NCI-H345 treated with DMSO at 0.1 percent for 48 hours (cell line): Measurements from ENCODE around the gene LRRC30.
"Not testable (repeated sequence)": the region's sequence is repeated elsewhere in the genome, so short reads cannot be mapped to it uniquely, and the experiment has no call there.

Source experiments
- DNase-seq: peaks from one replicate; lab custom pipeline; 2025; ENCODE audit not compliant: unreplicated experiment; lab: John Stamatoyannopoulos, UW

Gene LRRC30

DNA sequence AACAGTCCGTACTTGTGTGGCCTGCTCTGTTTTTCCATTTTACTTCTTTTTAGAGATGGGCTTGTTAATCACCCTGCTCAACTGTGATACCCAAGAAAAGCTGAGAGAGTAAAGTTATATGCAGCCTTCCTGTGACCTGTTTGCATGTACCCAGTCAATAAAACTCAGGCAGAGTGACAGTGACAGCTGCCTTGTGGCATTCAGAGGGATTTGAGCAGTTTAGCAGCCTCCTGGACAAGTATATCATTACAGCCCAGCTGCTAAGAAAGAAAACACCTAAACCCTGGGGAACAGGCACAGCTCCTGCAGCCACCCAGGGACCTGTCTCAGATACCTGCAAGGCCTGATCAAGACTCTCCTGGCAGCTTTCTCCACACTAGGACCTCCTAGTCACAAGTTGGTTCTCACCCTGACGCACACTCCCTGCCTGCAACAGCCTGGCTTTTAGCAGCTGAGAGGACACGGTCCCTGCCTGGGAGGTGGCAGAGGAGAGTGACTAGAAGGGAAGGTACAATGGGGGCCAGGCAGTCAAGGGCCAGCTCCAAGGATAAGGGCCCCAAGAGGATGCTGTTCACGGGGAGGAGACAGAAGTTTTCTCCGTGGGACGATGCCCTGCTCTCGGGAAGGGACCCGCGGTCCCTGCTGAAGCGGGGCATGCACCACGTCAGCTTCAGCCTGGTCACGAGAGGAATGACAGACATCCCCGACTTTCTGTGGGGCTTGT, at the start of gene LRRC30:
Gene LRRC30 (plus strand): TSS at position 464 of the 724 bp plus-strand sequence. CDS start 50 bp downstream, at position 514.
- DNase-seq = no peak

DNA sequence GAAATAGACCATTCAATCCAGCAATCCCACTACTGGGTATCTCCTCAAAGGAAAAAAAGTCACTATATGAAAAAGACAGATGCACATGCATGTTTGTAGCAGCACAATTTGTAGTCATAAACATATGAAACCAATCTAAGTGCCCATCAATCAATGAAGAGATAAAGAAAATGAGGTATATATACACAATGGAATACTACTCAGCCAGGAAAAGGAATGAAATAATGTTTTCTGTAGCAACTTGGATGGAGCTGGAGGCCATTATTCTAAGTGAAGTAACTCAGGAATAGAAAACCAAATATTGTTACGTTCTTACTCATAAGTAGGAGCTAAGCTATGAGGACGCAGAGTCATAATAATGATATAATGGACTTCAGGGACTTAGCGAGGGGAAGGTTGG, 45.2 kb upstream of the LRRC30 start:
- DNase-seq = no peak

- no peak for DNase-seq
Observed at GRCh38 chr18:7190547-7191156, 40.2 kb upstream of the LRRC30 start.

- DNase-seq = no peak
Observed at GRCh38 chr18:7191736-7192135, 39.2 kb upstream of the LRRC30 start.

- DNase-seq = no peak
Observed at GRCh38 chr18:7195266-7195665, 35.6 kb upstream of the LRRC30 start.

DNA sequence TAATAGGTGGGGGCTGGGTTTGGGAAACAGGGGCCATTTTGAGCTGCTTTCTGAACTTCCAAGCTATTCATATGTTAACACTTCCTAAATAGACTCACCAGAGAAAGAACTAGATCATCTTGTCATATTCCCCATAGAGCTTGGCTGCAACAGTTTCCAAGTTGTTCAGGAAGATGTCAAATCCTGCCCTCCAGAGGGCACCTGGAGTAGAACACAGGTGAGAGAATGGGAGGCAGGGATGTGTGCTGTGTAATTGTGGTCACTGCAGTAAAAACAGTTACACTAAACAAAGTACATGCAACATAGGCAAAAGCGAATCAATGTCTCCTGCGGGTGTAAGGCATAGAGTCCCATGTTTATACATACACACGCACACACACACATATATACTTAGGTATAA, 34.5 kb upstream of the LRRC30 start:
- DNase-seq = no peak

DNA sequence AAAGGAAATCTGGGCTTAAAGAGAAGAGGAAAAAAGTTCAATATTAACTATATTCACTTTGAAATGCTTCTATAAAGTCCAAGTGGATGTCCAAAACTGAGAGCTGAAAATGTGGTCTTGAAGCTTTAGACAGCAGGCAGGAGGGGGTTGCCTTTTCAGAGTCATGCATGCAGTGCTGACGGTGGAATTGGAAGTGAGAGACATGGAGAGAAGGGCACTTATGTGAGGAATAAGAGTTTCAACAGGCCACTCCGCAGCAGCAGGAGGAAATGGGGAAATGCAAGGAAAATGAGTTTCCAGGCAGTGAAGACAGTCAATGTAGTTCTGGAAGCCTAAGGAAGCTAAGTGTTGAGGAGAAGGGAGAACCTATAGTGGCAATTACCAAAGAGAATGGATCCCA, 33.0 kb upstream of the LRRC30 start:
- no peak for DNase-seq

DNA sequence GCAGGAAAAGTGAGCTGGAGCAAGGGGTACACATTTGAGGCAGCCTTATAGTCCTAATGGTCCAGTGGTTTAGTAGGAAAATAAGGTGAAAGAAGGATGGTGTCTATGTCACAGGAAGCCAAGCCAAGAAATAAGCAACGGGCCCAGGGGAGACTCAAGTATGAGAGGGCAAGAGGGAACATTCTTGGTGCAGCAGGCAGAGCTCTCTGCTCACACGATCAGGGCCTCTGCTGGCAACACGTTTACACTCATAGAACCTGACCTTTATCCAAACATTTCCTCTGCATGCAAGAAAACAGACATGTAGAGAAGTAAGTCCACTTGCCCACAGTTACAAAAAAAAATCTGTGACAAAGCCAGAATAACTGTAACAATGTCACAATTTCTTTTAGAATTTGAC, 32.6 kb upstream of the LRRC30 start:
- DNase-seq = no peak

DNA sequence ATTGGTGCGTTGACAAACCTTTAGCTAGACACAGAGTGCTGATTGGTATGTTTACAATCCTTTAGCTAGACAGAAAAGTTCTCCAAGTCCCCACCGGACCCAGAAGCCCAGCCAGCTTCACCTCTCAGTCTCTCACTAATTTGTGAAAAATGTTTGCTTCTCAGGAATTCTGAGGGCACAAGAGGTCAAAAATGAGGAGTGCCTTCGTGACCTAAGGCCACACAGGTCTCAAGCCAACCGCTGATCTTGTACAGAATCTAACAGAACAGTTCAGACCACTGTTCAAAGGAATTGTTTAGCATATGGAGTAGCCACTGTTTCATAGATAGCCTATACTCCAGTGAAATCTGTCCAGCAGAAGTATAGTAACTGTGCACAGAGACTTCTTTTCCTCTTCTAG, 29.8 kb upstream of the LRRC30 start:
- DNase-seq = no peak

DNA sequence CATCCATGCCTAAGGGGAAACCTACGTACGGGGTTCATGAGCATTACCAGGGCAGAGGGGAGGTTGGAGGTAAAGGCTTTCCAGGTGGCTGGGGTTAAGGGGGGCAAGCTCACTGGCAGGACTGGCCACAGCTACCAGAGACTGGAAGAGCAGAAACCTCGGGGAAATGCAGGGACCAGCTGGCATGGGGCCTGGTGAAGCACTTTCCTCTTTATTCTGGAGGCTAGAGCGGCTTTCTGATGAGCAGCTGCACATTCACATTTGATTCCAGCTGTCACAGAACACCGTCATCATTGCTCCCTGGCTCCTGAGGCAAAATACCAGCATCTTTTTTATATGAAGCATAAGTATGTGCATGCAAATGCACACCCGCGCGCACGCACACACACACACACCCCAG, 28.7 kb upstream of the LRRC30 start:
- no peak for DNase-seq

DNA sequence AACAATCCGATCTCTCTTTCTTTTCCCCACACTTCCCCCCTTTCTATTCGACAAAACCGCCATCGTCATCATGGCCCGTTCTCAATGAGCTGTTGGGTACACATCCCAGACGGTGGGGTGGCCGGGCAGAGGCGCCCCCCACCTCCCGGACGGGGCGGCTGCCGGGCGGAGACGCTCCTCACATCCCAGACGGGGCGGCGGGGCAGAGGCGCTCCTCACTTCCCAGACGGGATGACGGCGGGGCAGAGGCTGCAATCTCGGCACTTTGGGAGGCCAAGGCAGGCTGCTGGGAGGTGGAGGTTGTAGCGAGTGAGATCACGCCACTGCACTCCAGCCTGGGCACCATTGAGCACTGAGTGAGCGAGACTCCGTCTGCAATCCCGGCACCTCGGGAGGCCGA, 27.3 kb upstream of the LRRC30 start:
- DNase-seq = not testable (repeated sequence)

DNA sequence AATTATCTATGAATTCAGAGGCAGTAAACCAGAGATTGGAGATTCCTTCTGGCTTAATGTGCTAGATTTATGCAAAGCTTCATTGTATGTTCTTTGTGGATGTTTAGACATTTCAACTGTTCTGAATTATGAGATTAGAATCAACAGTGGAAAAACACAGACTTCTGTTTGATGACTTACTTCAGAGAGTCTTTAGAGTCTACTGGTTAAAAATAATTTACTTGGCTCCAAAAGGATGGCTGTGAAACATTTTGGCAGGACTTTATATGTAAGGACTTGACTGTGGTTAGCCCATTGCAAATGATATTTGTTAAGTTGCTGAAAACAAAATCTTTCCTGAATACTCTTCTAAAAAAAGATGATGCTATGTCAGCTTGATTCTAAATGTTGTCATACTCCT, 25.5 kb upstream of the LRRC30 start:
- no peak for DNase-seq

DNA sequence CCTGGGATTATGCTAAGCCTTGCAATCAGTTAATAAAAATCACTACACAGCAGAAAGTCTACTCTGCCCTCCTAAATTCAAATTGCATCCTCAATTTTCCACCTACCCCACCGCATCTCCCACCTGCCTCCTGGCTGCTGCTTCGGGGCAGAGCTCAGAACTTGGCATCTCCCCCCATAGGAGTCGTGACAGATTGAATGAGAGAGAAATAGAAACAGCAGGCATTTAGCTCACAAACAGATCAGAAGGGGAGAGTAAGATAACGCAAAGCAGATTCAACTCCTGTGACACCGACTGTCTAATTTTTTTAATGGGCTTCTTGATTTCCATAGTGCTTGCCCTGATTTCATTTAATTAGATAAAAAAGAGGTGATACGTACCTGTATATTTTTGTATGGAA, 24.7 kb upstream of the LRRC30 start:
- no peak for DNase-seq

GRCh38 chr18:7207366-7207915, 23.4 kb upstream of the LRRC30 start:
- no peak for DNase-seq

DNA sequence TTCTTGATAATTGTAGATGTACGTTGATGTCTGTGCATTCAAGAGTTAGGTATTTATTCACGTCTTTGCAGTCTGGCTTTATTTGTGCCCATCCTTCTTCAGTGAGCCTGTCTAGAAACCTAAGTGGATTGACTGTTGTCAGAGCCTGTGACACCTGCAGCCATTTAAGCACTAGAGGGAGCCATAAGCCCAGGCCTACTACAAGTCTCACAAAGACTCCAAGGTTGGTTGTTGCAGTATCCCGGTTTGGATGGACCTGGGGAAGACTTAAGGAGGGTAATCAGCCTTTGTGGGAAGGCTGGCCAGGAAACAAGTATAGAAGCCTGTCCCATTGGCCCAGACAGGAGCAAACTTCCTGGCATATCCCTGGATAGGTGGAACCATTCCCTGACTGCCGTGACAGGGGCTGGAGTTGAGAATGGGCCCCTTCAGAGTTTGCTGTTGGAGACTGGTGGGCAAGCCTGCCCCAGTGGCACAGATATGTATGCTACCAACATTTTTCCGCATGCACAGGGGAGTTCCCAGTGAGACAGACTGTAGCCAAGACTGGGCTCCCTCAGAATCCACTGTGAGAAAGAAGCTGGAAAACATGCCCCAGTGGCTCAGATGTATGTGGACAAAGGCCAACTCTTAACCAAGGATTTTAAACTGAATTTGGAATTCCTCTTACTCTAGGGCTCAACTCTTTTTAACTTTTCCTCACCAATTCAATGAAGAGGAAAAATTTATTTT, 9.3 kb upstream of the LRRC30 start:
- peak; percentile 65 for DNase-seq

DNA sequence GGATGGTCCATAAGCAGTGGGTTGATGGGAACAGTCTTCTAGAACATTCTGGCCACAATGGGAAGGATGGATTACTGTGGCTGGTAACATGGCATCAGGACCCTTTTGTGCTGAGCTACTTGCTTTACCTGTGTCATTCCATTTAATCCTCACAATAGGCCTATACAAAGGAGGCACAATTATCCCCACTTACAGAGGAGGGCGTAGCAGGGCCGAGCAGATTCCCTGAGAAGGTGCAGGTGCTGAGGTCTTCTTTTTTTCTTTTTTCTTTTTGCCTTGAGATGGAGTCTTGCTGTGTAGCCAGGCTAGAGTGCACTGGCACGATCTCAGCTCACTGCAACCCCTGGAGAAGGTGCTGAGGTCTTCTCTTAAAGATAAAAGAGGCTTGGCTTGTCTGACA, 6.7 kb upstream of the LRRC30 start:
- no peak for DNase-seq

GRCh38 chr18:7232218-7232617, 1.3 kb downstream of the LRRC30 start:
- no peak for DNase-seq

- no peak for DNase-seq
Observed at GRCh38 chr18:7233134-7233810, 2.4 kb downstream of the LRRC30 start.

GRCh38 chr18:7234091-7234490, 3.2 kb downstream of the LRRC30 start:
- DNase-seq = no peak

GRCh38 chr18:7234956-7235355, 4.1 kb downstream of the LRRC30 start:
- no peak for DNase-seq

DNA sequence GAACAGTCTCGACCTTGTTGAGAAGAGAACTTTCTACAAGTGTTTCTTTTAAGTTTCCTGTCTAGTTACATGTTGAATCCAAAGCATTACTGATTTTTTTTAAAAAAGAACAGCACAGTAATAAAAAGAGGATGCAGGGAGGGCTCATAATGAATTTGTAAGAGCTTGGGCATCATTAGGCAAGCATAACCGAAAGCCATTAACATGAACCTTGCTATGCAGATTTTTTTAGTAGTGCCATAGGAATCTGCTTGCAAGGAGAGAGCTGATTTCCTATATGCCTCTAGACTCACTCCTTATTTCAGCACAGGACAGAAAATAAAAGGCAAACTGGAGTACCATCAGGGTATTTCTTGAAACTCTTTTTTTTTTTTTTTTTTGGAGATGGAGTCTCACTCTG, 5.2 kb downstream of the LRRC30 start:
- no peak for DNase-seq
